CD14-positive monocyte (primary cell): ENCODE results near the gene SBF2. TPM values are rescaled to one million over a fixed set of nuclear protein-coding genes. Genes with fewer than 3 reads are reported as not detected.
A peak's percentile ranks its signal among the peaks of the same experiment; 100 is the strongest.

Experiments
- DNase-seq, 3 donors: peaks; one replicate each; pipeline ENCODE4 v3.0.0-alpha.2; 2011 to 2022
- H2AFZ ChIP-seq: 2 replicates; pipeline ENCODE4 v1.6.0; 2012; ENCODE audit warnings: mild to moderate bottlenecking, low read depth, low read length, inconsistent platforms; ENCODE audit not compliant: insufficient read depth, poor library complexity, severe bottlenecking
- H3K27ac ChIP-seq, 2 donors: 1 replicate in 1 of 2; 2 replicates in 1 of 2; pipeline ENCODE4 v1.5.1; 2012 to 2013; ENCODE audit warnings: low read length in 2 of 2, control low read depth in 1 of 2, inconsistent platforms in 1 of 2, low read depth in 1 of 2, mild to moderate bottlenecking in 1 of 2
- H3K27me3 ChIP-seq, 2 donors: one replicate each; pipeline versions ENCODE4 v1.6.0 to v1.6.1; 2011 to 2013; ENCODE audit warnings: low read length in 2 of 2; ENCODE audit not compliant: control insufficient read depth in 2 of 2, insufficient read depth in 2 of 2
- H3K36me3 ChIP-seq, 2 donors: replicated peaks in 1 of 2; 1 replicate in 1 of 2; 2 replicates in 1 of 2; pipeline versions ENCODE4 v1.5.1 to v1.6.1; 2012 to 2013; ENCODE audit warnings: low read length in 2 of 2, control low read depth in 1 of 2, inconsistent platforms in 1 of 2, mild to moderate bottlenecking in 1 of 2; ENCODE audit not compliant: insufficient read depth in 2 of 2, control insufficient read depth in 1 of 2
- H3K4me1 ChIP-seq, 2 donors: 1 replicate in 1 of 2; 2 replicates in 1 of 2; pipeline versions ENCODE4 v1.5.1 to v1.6.1; 2012 to 2013; ENCODE audit warnings: low read length in 2 of 2, control low read depth in 1 of 2, inconsistent platforms in 1 of 2, mild to moderate bottlenecking in 1 of 2, moderate library complexity in 1 of 2; ENCODE audit not compliant: insufficient read depth in 2 of 2, control insufficient read depth in 1 of 2
- H3K4me2 ChIP-seq: replicated peaks from 2 replicates; pipeline ENCODE3; 2012; ENCODE audit warnings: low read length, moderate library complexity, mild to moderate bottlenecking; ENCODE audit not compliant: poor library complexity, severe bottlenecking; ENCODE audit errors: extremely low read depth
- H3K4me3 ChIP-seq, 3 experiments: fragments of 200-600 bp in 1 of 3; sonication (generic) in 1 of 3; replicated peaks in 1 of 3; 1 replicate in 2 of 3; 2 replicates in 1 of 3; pipeline ENCODE4 v1.5.1; 2011 to 2013; ENCODE audit warnings: low read length in 3 of 3, mild to moderate bottlenecking in 3 of 3, control low read depth in 2 of 3, low read depth in 2 of 3, inconsistent platforms in 1 of 3, moderate library complexity in 1 of 3
- H3K79me2 ChIP-seq: 2 replicates; pipeline ENCODE4 v1.6.0; 2012; ENCODE audit warnings: mild to moderate bottlenecking, control low read depth, inconsistent platforms, low read length, moderate library complexity; ENCODE audit not compliant: insufficient read depth
- H3K9ac ChIP-seq: 2 replicates; pipeline ENCODE4 v1.6.0; 2017; ENCODE audit warnings: low read length, mild to moderate bottlenecking; ENCODE audit not compliant: insufficient read depth, poor library complexity, severe bottlenecking
- H3K9me3 ChIP-seq, 2 donors: replicated peaks in 1 of 2; 1 replicate in 1 of 2; 2 replicates in 1 of 2; pipeline versions ENCODE4 v1.5.1 to v1.6.1; 2012 to 2013; ENCODE audit warnings: low read length in 2 of 2, control low read depth in 1 of 2; ENCODE audit not compliant: control insufficient read depth in 1 of 2, insufficient read depth in 1 of 2
- H4K20me1 ChIP-seq: 2 replicates; pipeline ENCODE4 v1.6.0; 2012; ENCODE audit warnings: mild to moderate bottlenecking, low read length, control low read depth, moderate library complexity; ENCODE audit not compliant: insufficient read depth
- H3K27ac Mint-ChIP-seq, 7 donors: one replicate each; pipeline ENCODE4 v1.8.0; 2020; ENCODE audit warnings: mild to moderate bottlenecking in 7 of 7, mixed read lengths in 7 of 7, moderate library complexity in 6 of 7, inconsistent platforms in 2 of 7
- H3K27me3 Mint-ChIP-seq, 3 donors: one replicate each; pipeline ENCODE4 v1.8.0; 2021 to 2022; ENCODE audit warnings: low read depth in 3 of 3, mild to moderate bottlenecking in 3 of 3, mixed read lengths in 3 of 3, moderate library complexity in 3 of 3, inconsistent platforms in 1 of 3
- H3K36me3 Mint-ChIP-seq, 2 donors: one replicate each; pipeline ENCODE4 v1.8.0; 2020; ENCODE audit warnings: mixed read lengths in 2 of 2, inconsistent platforms in 1 of 2, mild to moderate bottlenecking in 1 of 2
- H3K4me1 Mint-ChIP-seq: one replicate; pipeline ENCODE4 v1.8.0; 2020; ENCODE audit warnings: mild to moderate bottlenecking, mixed read lengths
- H3K4me3 Mint-ChIP-seq, 2 donors: one replicate each; pipeline ENCODE4 v1.8.0; 2020; ENCODE audit warnings: mild to moderate bottlenecking in 2 of 2, mixed read lengths in 2 of 2, moderate library complexity in 1 of 2
- H3K9me3 Mint-ChIP-seq, 7 donors: one replicate each; pipeline ENCODE4 v1.8.0; 2020 to 2022; ENCODE audit warnings: mixed read lengths in 7 of 7, mild to moderate bottlenecking in 6 of 7, moderate library complexity in 6 of 7, inconsistent platforms in 2 of 7
- WGBS: methylation state at CpG from one replicate; pipeline ENCODE4 v1.1.5; 2013; ENCODE audit warnings: missing lambda C conversion rate; ENCODE audit not compliant: insufficient coverage; 5-methylcytosine and 5-hydroxymethylcytosine counted together
- intact Hi-C, 2 donors: fragments of 100-400 bp; cut with micrococcal nuclease; formaldehyde crosslinking; loops; one replicate each; pipeline versions ENCODE4 v1.15.0 to v1.15.1; 2023
- polyA plus RNA-seq, 3 donors: library from polyadenylated mRNA; depleted of rRNA in 1 of 3; unstranded in 2 of 3; stranded (reverse) in 1 of 3; fragments of 300-500 nt in 2 of 3; fragments of >200 nt in 1 of 3; fragmentation: Illumina TruSeq in 2 of 3; gene quantifications; 1 replicate in 2 of 3; 2 replicates in 1 of 3; pipeline ENCODE4 v1.2.3, GENCODE V29; 2012 to 2021
- TF ChIP-seq, protein P1 (sequence below): fragments of 200-600 bp; IDR thresholded peaks from one replicate; pipeline ENCODE4 v1.8.0; 2022; ENCODE audit warnings: antibody characterized with exemption, mild to moderate bottlenecking

SBF2 gene
- polyA plus RNA-seq, 3 donors = 8.9 to 30.7 (median 16.4) TPM

DNA sequence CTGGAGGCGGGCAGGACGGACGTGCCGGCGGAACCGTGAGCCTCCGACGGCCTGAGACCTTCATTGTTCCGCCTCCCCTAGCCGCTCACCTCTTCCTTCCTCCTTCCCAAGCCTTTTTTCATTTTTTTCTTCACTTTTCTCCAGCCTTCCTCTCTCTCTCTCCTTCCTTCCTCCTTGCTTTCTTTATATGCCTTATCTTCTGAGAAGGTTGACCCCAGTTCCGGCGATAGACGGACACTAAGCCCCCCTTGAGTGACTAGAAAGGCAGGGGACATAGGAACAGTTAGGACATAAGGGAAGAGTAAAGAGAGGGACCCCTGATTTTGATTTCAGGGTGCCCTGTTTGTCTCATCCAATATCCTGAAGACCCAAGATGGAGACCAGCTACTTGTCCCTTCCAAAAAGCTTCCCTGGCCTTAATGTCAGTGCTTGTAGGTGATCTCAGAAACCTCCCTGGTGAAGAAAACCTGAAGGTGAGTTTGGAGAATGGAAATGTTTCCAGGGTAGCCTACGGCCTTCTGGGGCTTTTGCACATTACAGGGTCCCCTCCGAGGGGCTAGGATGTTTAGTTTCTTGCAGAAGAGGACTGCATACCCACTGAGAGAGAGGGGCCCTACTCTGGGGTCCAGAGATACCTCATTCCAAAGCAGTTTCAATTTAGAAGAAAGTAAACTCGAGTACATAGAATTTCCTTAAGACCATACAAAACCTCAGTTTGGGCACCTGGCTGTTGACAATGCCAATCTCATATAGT, 14.4 kb upstream of the SBF2 start:
- intact Hi-C loops = loop anchor here (5.0 to 10.0 kb wide), 6 partner anchors 96 to 844 kb away; partner anchors contain the start of gene ZNF143 (in 1 of the 2)
- Histone ChIP-seq H4K20me1 (peaks cover 29% of the 10 kb centered on the region), H3K36me3 (no peaks in the 10 kb centered on the region), H3K79me2 (peaks cover 20% of the 10 kb centered on the region), H3K27ac (peak overlapping the region in 1 of 2 donors; percentile 52), H2AFZ (peak overlapping the region; percentile 67), H3K4me2 (peak overlapping the region; percentile 96), H3K9me3 (no peaks in the 10 kb centered on the region), H3K9ac (peak overlapping the region; percentile 97), H3K4me1 (peaks cover 40 to 43% of the 10 kb centered on the region in 2 donors), H3K4me3 (peak overlapping the region; percentile 79 to 97 (median 89)), H3K27me3 (peaks cover 0 to 16% of the 10 kb centered on the region in 2 donors)
- H3K4me3 Mint-ChIP-seq = peak overlapping the region; percentile 96 to 99
- peaks cover 30% of the 10 kb centered on the region for H3K4me1 Mint-ChIP-seq
- 10% methylated on average over 11 of the region's 16 CpGs for WGBS
- H3K36me3 Mint-ChIP-seq = peaks cover 0 to 13% of the 10 kb centered on the region in 2 donors
- H3K27me3 Mint-ChIP-seq = peaks cover 16 to 25% (median 23%) of the 10 kb centered on the region in 3 donors
- H3K27ac Mint-ChIP-seq = peak overlapping the region; percentile 52 to 90 (median 77)
- peaks cover 0 to 16% (median 2%) of the 10 kb centered on the region in 7 donors for H3K9me3 Mint-ChIP-seq
- DNase-seq = no peak
- TF ChIP-seq, protein P1, sequence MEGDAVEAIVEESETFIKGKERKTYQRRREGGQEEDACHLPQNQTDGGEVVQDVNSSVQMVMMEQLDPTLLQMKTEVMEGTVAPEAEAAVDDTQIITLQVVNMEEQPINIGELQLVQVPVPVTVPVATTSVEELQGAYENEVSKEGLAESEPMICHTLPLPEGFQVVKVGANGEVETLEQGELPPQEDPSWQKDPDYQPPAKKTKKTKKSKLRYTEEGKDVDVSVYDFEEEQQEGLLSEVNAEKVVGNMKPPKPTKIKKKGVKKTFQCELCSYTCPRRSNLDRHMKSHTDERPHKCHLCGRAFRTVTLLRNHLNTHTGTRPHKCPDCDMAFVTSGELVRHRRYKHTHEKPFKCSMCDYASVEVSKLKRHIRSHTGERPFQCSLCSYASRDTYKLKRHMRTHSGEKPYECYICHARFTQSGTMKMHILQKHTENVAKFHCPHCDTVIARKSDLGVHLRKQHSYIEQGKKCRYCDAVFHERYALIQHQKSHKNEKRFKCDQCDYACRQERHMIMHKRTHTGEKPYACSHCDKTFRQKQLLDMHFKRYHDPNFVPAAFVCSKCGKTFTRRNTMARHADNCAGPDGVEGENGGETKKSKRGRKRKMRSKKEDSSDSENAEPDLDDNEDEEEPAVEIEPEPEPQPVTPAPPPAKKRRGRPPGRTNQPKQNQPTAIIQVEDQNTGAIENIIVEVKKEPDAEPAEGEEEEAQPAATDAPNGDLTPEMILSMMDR = no peak

DNA sequence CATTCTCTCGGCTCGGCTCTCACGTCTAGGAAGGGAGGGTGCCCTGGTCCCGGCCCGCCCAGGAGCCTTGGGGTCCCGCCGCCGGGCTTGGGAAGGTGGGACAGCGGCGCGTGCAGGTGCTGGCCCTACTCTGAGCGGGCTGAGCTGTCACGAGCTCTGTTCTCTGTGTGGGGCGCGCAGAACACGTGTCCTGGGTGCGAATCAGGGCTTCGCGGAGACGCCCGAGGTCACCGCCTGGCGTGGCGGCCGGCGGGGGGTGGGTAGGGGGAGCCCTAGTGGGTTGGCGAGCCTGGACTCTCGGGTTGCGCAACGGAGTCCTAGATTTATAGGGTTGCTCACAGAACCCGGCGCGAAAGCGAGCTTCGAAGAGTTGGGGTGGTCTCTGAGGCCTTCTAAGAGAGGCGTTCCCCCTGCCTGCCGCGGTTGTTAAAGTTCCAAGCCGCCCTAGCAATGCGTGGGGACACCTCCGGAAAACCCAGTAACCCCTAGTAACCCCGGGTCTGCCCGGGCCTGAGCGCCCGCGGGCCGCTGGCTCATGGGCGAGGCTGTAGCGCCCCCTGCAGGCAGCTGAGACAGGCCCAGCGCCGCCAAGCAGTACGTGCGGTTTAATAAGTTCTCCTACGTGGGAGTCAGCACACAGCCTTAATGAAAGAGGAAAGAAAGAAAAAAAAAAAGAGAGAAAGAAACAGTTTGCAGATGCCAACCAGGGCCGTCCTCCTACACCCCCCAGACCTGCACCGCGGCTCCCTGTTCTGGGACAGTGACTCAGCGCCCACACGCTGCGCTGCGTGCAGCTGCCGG, 13.6 kb upstream of the SBF2 start:
- WGBS = under 1% methylated on average over 54 of the region's 62 CpGs
- no peaks in the 10 kb centered on the region for H3K9me3 ChIP-seq
- Mint-ChIP-seq H3K4me3 (peak overlapping the region; percentile 96 to 99), H3K27me3 (peaks cover 16 to 25% (median 23%) of the 10 kb centered on the region in 3 donors), H3K27ac (peak overlapping the region; percentile 60 to 90 (median 77)), H3K9me3 (peaks cover 0 to 16% (median 2%) of the 10 kb centered on the region in 7 donors), H3K36me3 (peaks cover 0 to 14% of the 10 kb centered on the region in 2 donors), H3K4me1 (peaks cover 32% of the 10 kb centered on the region)
- H3K4me2 ChIP-seq = peak overlapping the region; percentile 96
- H4K20me1 ChIP-seq = peaks cover 29% of the 10 kb centered on the region
- peak overlapping the region; percentile 79 to 97 (median 89) for H3K4me3 ChIP-seq
- H3K9ac ChIP-seq = peak overlapping the region; percentile 97
- H3K27ac ChIP-seq = peak overlapping the region in 1 of 2 donors; percentile 52
- H3K27me3 ChIP-seq = peaks cover 0 to 16% of the 10 kb centered on the region in 2 donors
- intact Hi-C loops = loop anchor here (2.0 to 10.0 kb wide), 8 partner anchors 15 to 843 kb away; partner anchors contain the start of gene ZNF143 (in 1 of the 2)
- peak; percentile 82 to 90 (median 87) for DNase-seq
- H3K36me3 ChIP-seq = no peaks in the 10 kb centered on the region
- peak overlapping the region; percentile 67 for H2AFZ ChIP-seq
- TF ChIP-seq, protein P1 = peak; percentile 100
- H3K79me2 ChIP-seq = peaks cover 25% of the 10 kb centered on the region
- H3K4me1 ChIP-seq = peaks cover 40 to 43% of the 10 kb centered on the region in 2 donors
